Sigmoid colon (tissue), 7 donors: ENCODE data around the gene IQCE. TPM values are rescaled to one million over a fixed set of nuclear protein-coding genes. Genes with fewer than 3 reads are reported as not detected.

ENCODE experiments used
- DNase-seq: peaks from one replicate; pipeline ENCODE4 v3.0.0-alpha.2; 2019
- H3K27ac ChIP-seq, 4 donors: fragments of 200-600 bp; sonication (generic); one replicate each; pipeline ENCODE4 v1.5.1; 2016 to 2019; ENCODE audit warnings: mild to moderate bottlenecking in 1 of 4
- H3K27me3 ChIP-seq, 3 donors: fragments of 200-600 bp; sonication (generic); one replicate each; pipeline ENCODE4 v1.5.1; 2019; ENCODE audit warnings: mild to moderate bottlenecking in 1 of 3
- H3K36me3 ChIP-seq, 4 donors: fragments of 200-600 bp; sonication (generic); one replicate each; pipeline ENCODE4 v1.5.1; 2016 to 2019
- H3K4me1 ChIP-seq, 4 donors: fragments of 200-600 bp; sonication (generic); one replicate each; pipeline ENCODE4 v1.5.1; 2017 to 2019
- H3K4me3 ChIP-seq, 4 donors: fragments of 200-600 bp; sonication (generic); one replicate each; pipeline ENCODE4 v1.5.1; 2017 to 2019; ENCODE audit warnings: mild to moderate bottlenecking in 2 of 4, moderate library complexity in 1 of 4
- H3K9me3 ChIP-seq, 4 donors: fragments of 200-600 bp in 3 of 4; sonication (generic) in 3 of 4; one replicate each; pipeline versions ENCODE4 v1.5.1 to v1.6.1; 2013 to 2019
- CTCF ChIP-seq, 4 experiments: fragments of 450-650 bp in 3 of 4; fragments of 200-600 bp in 1 of 4; IDR thresholded peaks; one replicate each; pipeline ENCODE4 v1.5.1; 2016 to 2019; ENCODE audit warnings: antibody characterized with exemption in 4 of 4, mild to moderate bottlenecking in 3 of 4, moderate library complexity in 2 of 4
- EP300 ChIP-seq, 4 donors: sonication (generic); formaldehyde crosslinking; IDR thresholded peaks; one replicate each; pipeline ENCODE4 v1.6.1; 2017; ENCODE audit warnings: antibody characterized with exemption in 4 of 4
- POLR2A ChIP-seq, 2 donors: fragments of 450-650 bp; IDR thresholded peaks; one replicate each; pipeline ENCODE4 v1.6.1; 2016; ENCODE audit warnings: antibody characterized with exemption in 2 of 2, mild to moderate bottlenecking in 2 of 2, moderate library complexity in 2 of 2
- POLR2AphosphoS5 ChIP-seq, 4 donors: sonication (generic); formaldehyde crosslinking; IDR thresholded peaks; one replicate each; pipeline ENCODE4 v1.6.1; 2017; ENCODE audit warnings: antibody characterized with exemption in 4 of 4
- WGBS, 2 donors: extraction: QIAGEN DNeasy Blood & Tissue Kit; methylation state at CpG; one replicate each; pipeline ENCODE4 v1.1.7; 2013; 5-methylcytosine and 5-hydroxymethylcytosine counted together
- intact Hi-C: fragments of 100-400 bp; cut with DNase I; formaldehyde crosslinking; loops from one replicate; pipeline ENCODE4 v1.15.1; 2023
- polyA plus RNA-seq, 3 donors: library from polyadenylated mRNA; stranded (reverse); fragments of 200-250 nt; gene quantifications; one replicate each; pipeline ENCODE4 v1.2.3, GENCODE V29; 2013
- total RNA-seq, 4 donors: library from RNA; depleted of rRNA; stranded (reverse); fragments of >200 nt; gene quantifications; one replicate each; pipeline ENCODE4 v1.1.0, GENCODE V29; 2016
- donor health status: healthy with polysubstance abuse.
- donor health status: Bipolar disorder and iron deficiency.
- donor health status: healthy.

Gene IQCE
- total and polyA plus RNA-seq, 7 donors: 6.4 to 22.4 (median 9.6) TPM

GRCh38 chr7:2526659-2527504 is 31.9 kb upstream of the IQCE start:
- Histone ChIP-seq H3K9me3 (no peaks in the 10 kb centered on the region), H3K4me3 (no peak overlapping the region), H3K27me3 (peaks cover 25 to 81% (median 56%) of the 10 kb centered on the region in 3 donors), H3K4me1 (peaks cover 0 to 54% (median 29%) of the 10 kb centered on the region in 4 donors), H3K36me3 (no peaks in the 10 kb centered on the region), H3K27ac (no peak overlapping the region)
- TF ChIP-seq CTCF (IDR thresholded peaks at IDR 0.05) (no peak), POLR2AphosphoS5 (IDR thresholded peaks at IDR 0.05) (no peak), POLR2A (IDR thresholded peaks at IDR 0.05) (no peak), EP300 (IDR thresholded peaks at IDR 0.05) (no peak)
- intact Hi-C loops: no loop called here
- no peak for DNase-seq
- WGBS, 2 donors: 53 to 79% methylated on average over 40 of the region's 40 CpGs

- Histone ChIP-seq H3K4me3 (no peak overlapping the region), H3K36me3 (no peaks in the 10 kb centered on the region), H3K27ac (peak overlapping the region in 2 of 4 donors; percentile 61 to 70), H3K27me3 (peaks cover 19 to 72% (median 47%) of the 10 kb centered on the region in 3 donors), H3K9me3 (no peaks in the 10 kb centered on the region), H3K4me1 (peaks cover 0 to 46% (median 27%) of the 10 kb centered on the region in 4 donors)
- 45 to 61% methylated on average over 17 of the region's 17 CpGs for WGBS, 2 donors
- TF ChIP-seq POLR2A (IDR thresholded peaks at IDR 0.05) (no peak), EP300 (IDR thresholded peaks at IDR 0.05) (no peak), CTCF (IDR thresholded peaks at IDR 0.05) (no peak), POLR2AphosphoS5 (IDR thresholded peaks at IDR 0.05) (no peak)
- DNase-seq: no peak
- intact Hi-C loops: no loop called here
Measured at GRCh38 chr7:2527505-2528467, 31.0 kb upstream of the IQCE start.

- Histone ChIP-seq H3K4me1 (peaks cover 0 to 38% (median 19%) of the 10 kb centered on the region in 4 donors), H3K36me3 (no peaks in the 10 kb centered on the region), H3K4me3 (no peak overlapping the region), H3K27ac (peak overlapping the region; percentile 19 to 70 (median 62)), H3K9me3 (no peaks in the 10 kb centered on the region), H3K27me3 (peaks cover 11 to 64% (median 39%) of the 10 kb centered on the region in 3 donors)
- intact Hi-C loops: no loop called here
- DNase-seq: no peak
- TF ChIP-seq EP300 (IDR thresholded peaks at IDR 0.05) (no peak), POLR2A (IDR thresholded peaks at IDR 0.05) (no peak), CTCF (IDR thresholded peaks at IDR 0.05) (no peak), POLR2AphosphoS5 (IDR thresholded peaks at IDR 0.05) (no peak)
- 57 to 76% methylated on average over 18 of the region's 18 CpGs for WGBS, 2 donors
Measured at GRCh38 chr7:2528481-2529095, 30.2 kb upstream of the IQCE start.

- TF ChIP-seq POLR2AphosphoS5 (IDR thresholded peaks at IDR 0.05) (peak in 1 of 4 donors; percentile 11), CTCF (IDR thresholded peaks at IDR 0.05) (no peak)
- Histone ChIP-seq H3K27me3 (peaks cover 3 to 56% (median 31%) of the 10 kb centered on the region in 3 donors), H3K27ac (peak overlapping the region; percentile 19 to 70 (median 62)), H3K4me1 (peaks cover 0 to 29% (median 11%) of the 10 kb centered on the region in 4 donors), H3K36me3 (no peaks in the 10 kb centered on the region), H3K9me3 (no peaks in the 10 kb centered on the region), H3K4me3 (no peak overlapping the region)
- 28 to 33% methylated on average over 30 of the region's 30 CpGs for WGBS, 2 donors
- intact Hi-C loops: no loop called here
- DNase-seq: peak; percentile 88
Measured at GRCh38 chr7:2529161-2530070, 29.4 kb upstream of the IQCE start.
